Measurements from ENCODE around the gene USP40. TPM values are rescaled to one million over a fixed set of nuclear protein-coding genes. Genes with fewer than 3 reads are reported as not detected.
A peak's percentile ranks its signal among the peaks of the same experiment; 100 is the strongest.

USP40 gene
- total RNA-seq, 5 donors from 2014 or later (not counting 1 experiment from before 2014, with no cell fraction given), result 17.3 to 24.5 (median 20.4) TPM

- no peak overlapping the region for H3K4me3 ChIP-seq (ENCODE audit: control insufficient read depth in 1 of 2, extremely low read depth in 1 of 2, low read length in 1 of 2)
- DNase-seq, result no peak
- H3K27me3 Mint-ChIP-seq, result no peaks in the 10 kb centered on the region
- H3K9me3 Mint-ChIP-seq, result no peaks in the 10 kb centered on the region
- no peak for ATAC-seq (replicated peaks in 1 of 4)
- POLR2A ChIA-PET, result no interaction called here
- H3K27me3 ChIP-seq (replicated peaks in 1 of 2; ENCODE audit: control insufficient read depth in 2 of 2, extremely low read depth in 1 of 2, insufficient read depth in 2 of 2, low read length in 1 of 2), result no peaks in the 10 kb centered on the region
- WGBS (ENCODE audit: insufficient coverage), result 97% methylated on average over 17 of the region's 18 CpGs
- H3K36me3 Mint-ChIP-seq, result peaks cover 50% of the 10 kb centered on the region
- H3K27ac Mint-ChIP-seq, result peak overlapping the region in 1 of 2 donors; percentile 71
- H3K4me1 ChIP-seq (ENCODE audit: control insufficient read depth in 1 of 2, extremely low read depth in 1 of 2, insufficient read depth in 2 of 2, low read length in 2 of 2), result peaks cover 0 to 17% of the 10 kb centered on the region in 2 experiments
- H3K4me3 Mint-ChIP-seq, result no peak overlapping the region
- H3K36me3 ChIP-seq (ENCODE audit: control insufficient read depth in 2 of 2, extremely low read depth in 1 of 2, insufficient read depth in 1 of 2, low read length in 1 of 2), result peaks cover 29 to 84% of the 10 kb centered on the region in 2 donors
- H3K4me1 Mint-ChIP-seq, result peaks cover 23 to 35% (median 28%) of the 10 kb centered on the region in 3 donors
- no peak overlapping the region for H3K27ac ChIP-seq (ENCODE audit: low read length)
- no peaks in the 10 kb centered on the region for H3K9me3 ChIP-seq
- CTCF ChIA-PET, result interaction anchor here (1.1 to 8.2 kb wide), 3 partner anchors 24 to 41 kb away, joined by 3 to 158 read pairs (median 21); no protein-coding TSS in a partner anchor
Measured at GRCh38 chr2:233445152-233445830, 121.3 kb downstream of the USP40 start.

- Histone ChIP-seq H3K27ac (ENCODE audit: low read length) (no peak overlapping the region), H3K4me3 (ENCODE audit: control insufficient read depth in 1 of 2, extremely low read depth in 1 of 2, low read length in 1 of 2) (no peak overlapping the region), H3K36me3 (ENCODE audit: control insufficient read depth in 2 of 2, extremely low read depth in 1 of 2, insufficient read depth in 1 of 2, low read length in 1 of 2) (peaks cover 31 to 84% of the 10 kb centered on the region in 2 donors), H3K9me3 (no peaks in the 10 kb centered on the region), H3K4me1 (ENCODE audit: control insufficient read depth in 1 of 2, extremely low read depth in 1 of 2, insufficient read depth in 2 of 2, low read length in 2 of 2) (peaks cover 0 to 17% of the 10 kb centered on the region in 2 experiments), H3K27me3 (replicated peaks in 1 of 2; ENCODE audit: control insufficient read depth in 2 of 2, extremely low read depth in 1 of 2, insufficient read depth in 2 of 2, low read length in 1 of 2) (no peaks in the 10 kb centered on the region)
- H3K36me3 Mint-ChIP-seq, result peaks cover 54% of the 10 kb centered on the region
- H3K27ac Mint-ChIP-seq, result peak overlapping the region in 1 of 2 donors; percentile 52
- ChIA-PET CTCF (interaction anchor here (0.5 to 8.2 kb wide), 10 partner anchors 23 to 88 kb away, joined by 3 to 158 read pairs (median 3); no protein-coding TSS in a partner anchor), POLR2A (no interaction called here)
- ATAC-seq (replicated peaks in 1 of 4) (no peak), DNase-seq (no peak)
- H3K27me3 Mint-ChIP-seq, result no peaks in the 10 kb centered on the region
- H3K4me3 Mint-ChIP-seq, result no peak overlapping the region
- H3K9me3 Mint-ChIP-seq, result no peaks in the 10 kb centered on the region
- WGBS (ENCODE audit: insufficient coverage), result 100% methylated on average over 7 of the region's 11 CpGs
- peaks cover 23 to 35% (median 28%) of the 10 kb centered on the region in 3 donors for H3K4me1 Mint-ChIP-seq
Measured at GRCh38 chr2:233444501-233444900, 122.1 kb downstream of the USP40 start.

- DNase-seq, result peak; percentile 68 to 91 (median 82)
- Mint-ChIP-seq H3K4me3 (no peak overlapping the region), H3K9me3 (no peaks in the 10 kb centered on the region), H3K4me1 (peaks cover 23 to 35% (median 28%) of the 10 kb centered on the region in 3 donors), H3K27ac (peak overlapping the region; percentile 70 to 87), H3K36me3 (peaks cover 61% of the 10 kb centered on the region), H3K27me3 (no peaks in the 10 kb centered on the region)
- 70% methylated on average over 17 of the region's 18 CpGs for WGBS (ENCODE audit: insufficient coverage)
- H3K4me3 ChIP-seq (ENCODE audit: control insufficient read depth in 1 of 2, extremely low read depth in 1 of 2, low read length in 1 of 2), result no peak overlapping the region
- peaks cover 34 to 84% of the 10 kb centered on the region in 2 donors for H3K36me3 ChIP-seq (ENCODE audit: control insufficient read depth in 2 of 2, extremely low read depth in 1 of 2, insufficient read depth in 1 of 2, low read length in 1 of 2)
- H3K27ac ChIP-seq (ENCODE audit: low read length), result no peak overlapping the region
- H3K4me1 ChIP-seq (ENCODE audit: control insufficient read depth in 1 of 2, extremely low read depth in 1 of 2, insufficient read depth in 2 of 2, low read length in 2 of 2), result peaks cover 0 to 17% of the 10 kb centered on the region in 2 experiments
- ChIA-PET POLR2A (no interaction called here), CTCF (interaction anchor here (0.6 to 8.2 kb wide), 25 partner anchors 11 to 156 kb away, joined by 3 to 158 read pairs (median 4); partner anchors contain the start of gene DGKD (in 1 of the 2))
- H3K9me3 ChIP-seq, result no peaks in the 10 kb centered on the region
- no peaks in the 10 kb centered on the region for H3K27me3 ChIP-seq (replicated peaks in 1 of 2; ENCODE audit: control insufficient read depth in 2 of 2, extremely low read depth in 1 of 2, insufficient read depth in 2 of 2, low read length in 1 of 2)
- peak; percentile 87 to 95 (median 90) for ATAC-seq (replicated peaks in 1 of 4)
Measured at GRCh38 chr2:233443511-233444183, 122.9 kb downstream of the USP40 start.

- Mint-ChIP-seq H3K36me3 (peaks cover 62% of the 10 kb centered on the region), H3K4me3 (no peak overlapping the region), H3K4me1 (peaks cover 23 to 31% (median 28%) of the 10 kb centered on the region in 3 donors), H3K27me3 (no peaks in the 10 kb centered on the region), H3K27ac (peak overlapping the region; percentile 74 to 77), H3K9me3 (no peaks in the 10 kb centered on the region)
- H3K4me3 ChIP-seq (ENCODE audit: control insufficient read depth in 1 of 2, extremely low read depth in 1 of 2, low read length in 1 of 2), result no peak overlapping the region
- ChIA-PET POLR2A (no interaction called here), CTCF (interaction anchor here (0.6 to 8.2 kb wide), 8 partner anchors 17 to 132 kb away, joined by 3 to 158 read pairs (median 6); no protein-coding TSS in a partner anchor)
- H3K27me3 ChIP-seq (replicated peaks in 1 of 2; ENCODE audit: control insufficient read depth in 2 of 2, extremely low read depth in 1 of 2, insufficient read depth in 2 of 2, low read length in 1 of 2), result no peaks in the 10 kb centered on the region
- H3K4me1 ChIP-seq (ENCODE audit: control insufficient read depth in 1 of 2, extremely low read depth in 1 of 2, insufficient read depth in 2 of 2, low read length in 2 of 2), result peaks cover 0 to 17% of the 10 kb centered on the region in 2 experiments
- peaks cover 40 to 88% of the 10 kb centered on the region in 2 donors for H3K36me3 ChIP-seq (ENCODE audit: control insufficient read depth in 2 of 2, extremely low read depth in 1 of 2, insufficient read depth in 1 of 2, low read length in 1 of 2)
- no peak for DNase-seq
- ATAC-seq (replicated peaks in 1 of 4), result no peak
- H3K9me3 ChIP-seq, result no peaks in the 10 kb centered on the region
- no peak overlapping the region for H3K27ac ChIP-seq (ENCODE audit: low read length)
- WGBS (ENCODE audit: insufficient coverage), result 82% methylated on average over 4 of the region's 4 CpGs
Measured at GRCh38 chr2:233442028-233442310, 124.6 kb downstream of the USP40 start.

- peaks cover 23 to 31% (median 30%) of the 10 kb centered on the region in 3 donors for H3K4me1 Mint-ChIP-seq
Measured at GRCh38 chr2:233441161-233442027, 125.2 kb downstream of the USP40 start.

GRCh38 chr2:233440714-233441113 lies 125.9 kb downstream of the USP40 start:
- Histone ChIP-seq H3K27ac (ENCODE audit: low read length) (no peak overlapping the region), H3K36me3 (ENCODE audit: control insufficient read depth in 2 of 2, extremely low read depth in 1 of 2, insufficient read depth in 1 of 2, low read length in 1 of 2) (peaks cover 35 to 89% of the 10 kb centered on the region in 2 donors), H3K4me1 (ENCODE audit: control insufficient read depth in 1 of 2, extremely low read depth in 1 of 2, insufficient read depth in 2 of 2, low read length in 2 of 2) (peaks cover 0 to 17% of the 10 kb centered on the region in 2 experiments), H3K9me3 (no peaks in the 10 kb centered on the region), H3K27me3 (replicated peaks in 1 of 2; ENCODE audit: control insufficient read depth in 2 of 2, extremely low read depth in 1 of 2, insufficient read depth in 2 of 2, low read length in 1 of 2) (no peaks in the 10 kb centered on the region), H3K4me3 (ENCODE audit: control insufficient read depth in 1 of 2, extremely low read depth in 1 of 2, low read length in 1 of 2) (no peak overlapping the region)
- H3K27me3 Mint-ChIP-seq, result no peaks in the 10 kb centered on the region
- CTCF ChIA-PET, result interaction anchor here (0.5 to 1.7 kb wide), 3 partner anchors 19 to 36 kb away, joined by 3 to 7 read pairs (median 4); no protein-coding TSS in a partner anchor
- no peak overlapping the region for H3K4me3 Mint-ChIP-seq
- peaks cover 62% of the 10 kb centered on the region for H3K36me3 Mint-ChIP-seq
- DNase-seq (no peak), ATAC-seq (replicated peaks in 1 of 4) (no peak)
- H3K27ac Mint-ChIP-seq, result peak overlapping the region; percentile 79 to 84
- POLR2A ChIA-PET, result no interaction called here
- no peaks in the 10 kb centered on the region for H3K9me3 Mint-ChIP-seq
- WGBS (ENCODE audit: insufficient coverage), result 91% methylated on average over 7 of the region's 9 CpGs
- H3K4me1 Mint-ChIP-seq, result peaks cover 23 to 31% (median 30%) of the 10 kb centered on the region in 3 donors

More at GRCh38 chr2:233441161-233442027, 125.2 kb downstream of the USP40 start:
- Histone ChIP-seq H3K4me1 (ENCODE audit: control insufficient read depth in 1 of 2, extremely low read depth in 1 of 2, insufficient read depth in 2 of 2, low read length in 2 of 2) (peaks cover 0 to 17% of the 10 kb centered on the region in 2 experiments), H3K36me3 (ENCODE audit: control insufficient read depth in 2 of 2, extremely low read depth in 1 of 2, insufficient read depth in 1 of 2, low read length in 1 of 2) (peaks cover 39 to 89% of the 10 kb centered on the region in 2 donors), H3K4me3 (ENCODE audit: control insufficient read depth in 1 of 2, extremely low read depth in 1 of 2, low read length in 1 of 2) (no peak overlapping the region), H3K9me3 (no peaks in the 10 kb centered on the region), H3K27me3 (replicated peaks in 1 of 2; ENCODE audit: control insufficient read depth in 2 of 2, extremely low read depth in 1 of 2, insufficient read depth in 2 of 2, low read length in 1 of 2) (no peaks in the 10 kb centered on the region), H3K27ac (ENCODE audit: low read length) (no peak overlapping the region)
- ATAC-seq (replicated peaks in 1 of 4) (no peak), DNase-seq (no peak)
- H3K9me3 Mint-ChIP-seq, result no peaks in the 10 kb centered on the region
- ChIA-PET CTCF (interaction anchor here (0.6 to 8.2 kb wide), 5 partner anchors 16 to 132 kb away, joined by 3 to 158 read pairs (median 10); no protein-coding TSS in a partner anchor), POLR2A (no interaction called here)
- H3K4me3 Mint-ChIP-seq, result no peak overlapping the region
- WGBS (ENCODE audit: insufficient coverage), result 95% methylated on average over 20 of the region's 26 CpGs
- H3K36me3 Mint-ChIP-seq, result peaks cover 64% of the 10 kb centered on the region
- H3K27me3 Mint-ChIP-seq, result no peaks in the 10 kb centered on the region
- peak overlapping the region; percentile 74 to 84 for H3K27ac Mint-ChIP-seq

All from T-cell (primary cell).